Neural cell (in vitro differentiated cells): ENCODE data around the gene PLEKHA5. TPM values are rescaled to one million over a fixed set of nuclear protein-coding genes. Genes with fewer than 3 reads are reported as not detected.

Experiments
- H2AFZ ChIP-seq: fragments of 200-600, 300-800 bp; sonication (generic), shearing (Covaris generic); 2 replicates; pipeline ENCODE4 v1.6.0; 2014; ENCODE audit warnings: low read depth, mild to moderate bottlenecking, antibody characterized with exemption, low read length, moderate library complexity
- H3F3A ChIP-seq: fragments of 200-600 bp; shearing (Covaris generic); 2 replicates; pipeline ENCODE4 v1.6.1; 2016; ENCODE audit warnings: mild to moderate bottlenecking, moderate library complexity, mixed read lengths, antibody characterized with exemption, low read length; ENCODE audit not compliant: insufficient read depth, poor library complexity, severe bottlenecking
- H3K27ac ChIP-seq: fragments of 200-600, 300-800 bp; sonication (generic), shearing (Covaris generic); 2 replicates; pipeline ENCODE4 v1.5.1; 2014; ENCODE audit warnings: mild to moderate bottlenecking, low read length, moderate library complexity
- H3K27me3 ChIP-seq: fragments of 300-800, 200-600 bp; sonication (generic), shearing (Covaris generic); 2 replicates; pipeline ENCODE4 v1.6.0; 2014; ENCODE audit warnings: mild to moderate bottlenecking, low read depth, low read length, moderate library complexity; ENCODE audit not compliant: insufficient read depth
- H3K36me3 ChIP-seq: fragments of 300-800, 200-600 bp; sonication (generic), shearing (Covaris generic); 2 replicates; pipeline ENCODE4 v1.5.1; 2014; ENCODE audit warnings: mild to moderate bottlenecking, antibody characterized with exemption, low read length, moderate library complexity; ENCODE audit not compliant: insufficient read depth
- H3K4me2 ChIP-seq: fragments of 300-800, 200-600 bp; sonication (generic), shearing (Covaris generic); 2 replicates; pipeline ENCODE4 v1.6.0; 2014; ENCODE audit warnings: mild to moderate bottlenecking, low read length
- H3K4me3 ChIP-seq: fragments of 300-800, 200-600 bp; sonication (generic), shearing (Covaris generic); 2 replicates; pipeline ENCODE4 v1.5.1; 2014; ENCODE audit warnings: mild to moderate bottlenecking, low read length, moderate library complexity
- H3K79me2 ChIP-seq: fragments of 200-600 bp; shearing (Covaris generic); replicated peaks from 2 replicates; pipeline ENCODE4 v1.6.0; 2014; ENCODE audit warnings: mild to moderate bottlenecking, low read length, moderate library complexity; ENCODE audit not compliant: insufficient read depth
- H3K9ac ChIP-seq: fragments of 300-800, 200-600 bp; sonication (generic), shearing (Covaris generic); 2 replicates; pipeline ENCODE4 v1.6.1; 2016; ENCODE audit warnings: mild to moderate bottlenecking, low read length, mixed read lengths
- H3K9me2 ChIP-seq: fragments of 200-600 bp; shearing (Covaris generic); 2 replicates; pipeline ENCODE4 v1.6.1; 2016; ENCODE audit warnings: mild to moderate bottlenecking, low read length, mixed read lengths; ENCODE audit not compliant: insufficient read depth
- H3K9me3 ChIP-seq: fragments of 200-600, 300-800 bp; sonication (generic), shearing (Covaris generic); 2 replicates; pipeline ENCODE4 v1.6.1; 2016; ENCODE audit warnings: mild to moderate bottlenecking, mixed run types, low read length, moderate library complexity, mixed read lengths
- H4K20me1 ChIP-seq: fragments of 200-600 bp; shearing (Covaris generic); 2 replicates; pipeline ENCODE4 v1.6.1; 2016; ENCODE audit warnings: mild to moderate bottlenecking, mixed run types; ENCODE audit not compliant: insufficient read depth
- EP300 ChIP-seq: fragments of 450-650 bp; conservative IDR thresholded peaks from 2 replicates; pipeline ENCODE4 v1.6.1; 2014; ENCODE audit warnings: antibody characterized with exemption, mild to moderate bottlenecking, moderate library complexity; ENCODE audit not compliant: poor library complexity, severe bottlenecking
- EZH2 ChIP-seq: fragments of 200-600, 300-800 bp; shearing (Covaris generic), sonication (generic); IDR thresholded peaks from 2 replicates; pipeline ENCODE4 v1.6.1; 2014; ENCODE audit warnings: antibody characterized with exemption, low read length, borderline replicate concordance, mild to moderate bottlenecking; ENCODE audit not compliant: insufficient read depth, poor library complexity, severe bottlenecking
- MXI1 ChIP-seq: fragments of 450-650 bp; conservative IDR thresholded peaks from 2 replicates; pipeline ENCODE4 v1.6.1; 2014; ENCODE audit warnings: antibody characterized with exemption, mild to moderate bottlenecking; ENCODE audit not compliant: poor library complexity, severe bottlenecking
- POLR2AphosphoS5 ChIP-seq: IDR thresholded peaks from 2 replicates; pipeline ENCODE4 v1.6.1; 2012
- TAF1 ChIP-seq: IDR thresholded peaks from 2 replicates; pipeline ENCODE4 v1.6.1; 2012; ENCODE audit warnings: low read depth
- polyA plus RNA-seq: library from polyadenylated mRNA; depleted of rRNA; stranded (reverse); fragments of >200 nt; gene quantifications from 2 replicates; pipeline ENCODE4 v1.2.3, GENCODE V29; 2014
- TF ChIP-seq, protein P1 (sequence below): IDR thresholded peaks from 2 replicates; pipeline ENCODE4 v1.6.1; 2012; ENCODE audit warnings: borderline replicate concordance
- TF ChIP-seq, protein P2 (sequence below): fragments of 450-650 bp; IDR thresholded peaks from 2 replicates; pipeline ENCODE4 v1.5.1; 2014; ENCODE audit warnings: antibody characterized with exemption, mild to moderate bottlenecking, moderate library complexity; ENCODE audit not compliant: poor library complexity, severe bottlenecking

Gene PLEKHA5
- polyA plus RNA-seq, 1 donor from 2014 or later, result 130 TPM

DNA sequence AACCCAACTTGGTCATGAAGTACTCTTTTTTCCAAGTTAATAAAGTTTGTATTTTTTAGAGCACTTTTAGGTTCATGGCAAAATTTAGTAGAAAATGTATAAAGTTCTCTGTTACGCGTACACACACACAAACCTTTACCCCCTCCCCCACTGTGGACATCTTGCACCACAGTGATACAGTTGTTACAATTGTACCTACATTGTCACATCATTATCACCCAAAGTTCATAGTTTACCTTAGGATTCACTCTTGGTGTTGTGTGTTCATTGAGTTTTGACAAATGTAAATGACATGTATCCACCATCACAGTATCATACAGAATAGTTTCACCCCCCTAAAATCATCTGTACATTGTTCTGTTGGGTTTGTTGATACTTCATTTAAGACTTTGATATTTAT lies 23.9 kb downstream of the PLEKHA5 start:
- Histone ChIP-seq H3K9ac (no peak overlapping the region), H3K9me2 (no peaks in the 10 kb centered on the region), H3K27me3 (no peaks in the 10 kb centered on the region), H4K20me1 (no peaks in the 10 kb centered on the region), H3K79me2 (peaks cover 71% of the 10 kb centered on the region), H3K36me3 (peaks cover 3% of the 10 kb centered on the region), H3F3A (no peaks in the 10 kb centered on the region), H2AFZ (no peak overlapping the region), H3K27ac (no peak overlapping the region), H3K4me2 (no peak overlapping the region), H3K9me3 (no peaks in the 10 kb centered on the region), H3K4me3 (no peak overlapping the region)
- TF ChIP-seq, protein P1, sequence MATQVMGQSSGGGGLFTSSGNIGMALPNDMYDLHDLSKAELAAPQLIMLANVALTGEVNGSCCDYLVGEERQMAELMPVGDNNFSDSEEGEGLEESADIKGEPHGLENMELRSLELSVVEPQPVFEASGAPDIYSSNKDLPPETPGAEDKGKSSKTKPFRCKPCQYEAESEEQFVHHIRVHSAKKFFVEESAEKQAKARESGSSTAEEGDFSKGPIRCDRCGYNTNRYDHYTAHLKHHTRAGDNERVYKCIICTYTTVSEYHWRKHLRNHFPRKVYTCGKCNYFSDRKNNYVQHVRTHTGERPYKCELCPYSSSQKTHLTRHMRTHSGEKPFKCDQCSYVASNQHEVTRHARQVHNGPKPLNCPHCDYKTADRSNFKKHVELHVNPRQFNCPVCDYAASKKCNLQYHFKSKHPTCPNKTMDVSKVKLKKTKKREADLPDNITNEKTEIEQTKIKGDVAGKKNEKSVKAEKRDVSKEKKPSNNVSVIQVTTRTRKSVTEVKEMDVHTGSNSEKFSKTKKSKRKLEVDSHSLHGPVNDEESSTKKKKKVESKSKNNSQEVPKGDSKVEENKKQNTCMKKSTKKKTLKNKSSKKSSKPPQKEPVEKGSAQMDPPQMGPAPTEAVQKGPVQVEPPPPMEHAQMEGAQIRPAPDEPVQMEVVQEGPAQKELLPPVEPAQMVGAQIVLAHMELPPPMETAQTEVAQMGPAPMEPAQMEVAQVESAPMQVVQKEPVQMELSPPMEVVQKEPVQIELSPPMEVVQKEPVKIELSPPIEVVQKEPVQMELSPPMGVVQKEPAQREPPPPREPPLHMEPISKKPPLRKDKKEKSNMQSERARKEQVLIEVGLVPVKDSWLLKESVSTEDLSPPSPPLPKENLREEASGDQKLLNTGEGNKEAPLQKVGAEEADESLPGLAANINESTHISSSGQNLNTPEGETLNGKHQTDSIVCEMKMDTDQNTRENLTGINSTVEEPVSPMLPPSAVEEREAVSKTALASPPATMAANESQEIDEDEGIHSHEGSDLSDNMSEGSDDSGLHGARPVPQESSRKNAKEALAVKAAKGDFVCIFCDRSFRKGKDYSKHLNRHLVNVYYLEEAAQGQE, result no peak

DNA sequence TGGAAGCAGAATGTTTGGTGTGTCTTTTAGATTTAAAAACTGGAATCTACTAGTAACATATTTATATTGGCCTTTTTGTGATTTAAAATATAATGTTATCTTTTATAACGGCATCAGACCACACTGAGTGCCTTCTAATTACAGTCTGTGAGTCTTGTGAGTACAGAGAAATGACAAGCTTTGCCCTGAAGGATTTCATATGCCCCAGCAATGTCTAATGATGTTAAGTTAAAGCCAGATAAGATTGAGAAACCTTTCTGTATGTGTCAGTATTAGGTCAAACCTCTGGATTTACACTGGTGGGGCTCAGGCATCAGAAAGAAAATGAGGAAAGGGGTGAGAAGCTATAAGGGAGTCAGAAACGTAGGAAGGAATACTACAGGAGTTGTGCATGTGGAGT lies 25.2 kb downstream of the PLEKHA5 start:
- Histone ChIP-seq H3F3A (no peaks in the 10 kb centered on the region), H3K9me3 (no peaks in the 10 kb centered on the region), H4K20me1 (no peaks in the 10 kb centered on the region), H2AFZ (no peak overlapping the region), H3K4me3 (no peak overlapping the region), H3K36me3 (peaks cover 3% of the 10 kb centered on the region), H3K27me3 (no peaks in the 10 kb centered on the region), H3K27ac (no peak overlapping the region), H3K9ac (no peak overlapping the region), H3K9me2 (no peaks in the 10 kb centered on the region), H3K79me2 (peaks cover 70% of the 10 kb centered on the region), H3K4me2 (no peak overlapping the region)
- TF ChIP-seq, protein P1, result no peak
- TF ChIP-seq, protein P2, sequence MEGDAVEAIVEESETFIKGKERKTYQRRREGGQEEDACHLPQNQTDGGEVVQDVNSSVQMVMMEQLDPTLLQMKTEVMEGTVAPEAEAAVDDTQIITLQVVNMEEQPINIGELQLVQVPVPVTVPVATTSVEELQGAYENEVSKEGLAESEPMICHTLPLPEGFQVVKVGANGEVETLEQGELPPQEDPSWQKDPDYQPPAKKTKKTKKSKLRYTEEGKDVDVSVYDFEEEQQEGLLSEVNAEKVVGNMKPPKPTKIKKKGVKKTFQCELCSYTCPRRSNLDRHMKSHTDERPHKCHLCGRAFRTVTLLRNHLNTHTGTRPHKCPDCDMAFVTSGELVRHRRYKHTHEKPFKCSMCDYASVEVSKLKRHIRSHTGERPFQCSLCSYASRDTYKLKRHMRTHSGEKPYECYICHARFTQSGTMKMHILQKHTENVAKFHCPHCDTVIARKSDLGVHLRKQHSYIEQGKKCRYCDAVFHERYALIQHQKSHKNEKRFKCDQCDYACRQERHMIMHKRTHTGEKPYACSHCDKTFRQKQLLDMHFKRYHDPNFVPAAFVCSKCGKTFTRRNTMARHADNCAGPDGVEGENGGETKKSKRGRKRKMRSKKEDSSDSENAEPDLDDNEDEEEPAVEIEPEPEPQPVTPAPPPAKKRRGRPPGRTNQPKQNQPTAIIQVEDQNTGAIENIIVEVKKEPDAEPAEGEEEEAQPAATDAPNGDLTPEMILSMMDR, result no peak
- TF ChIP-seq TAF1 (no peak), MXI1 (no peak), EZH2 (no peak), POLR2AphosphoS5 (no peak), EP300 (no peak)
